Fibroblast of lung (primary cell): ENCODE measurements around the gene SUPT4H1.

Source experiments
- EZH2 ChIP-seq: IDR thresholded peaks from 2 replicates; pipeline ENCODE4 v1.5.1; 2012; ENCODE audit warnings: low read length, control low read depth, mild to moderate bottlenecking; ENCODE audit errors: missing control alignments
- TF ChIP-seq, protein P1 (sequence below), 2 donors: IDR thresholded peaks in 1 of 2; conservative IDR thresholded peaks in 1 of 2; 1 replicate in 1 of 2; 2 replicates in 1 of 2; pipeline ENCODE4 v1.5.1; 2011 to 2012; ENCODE audit warnings: low read length in 2 of 2, control low read depth in 1 of 2, inconsistent platforms in 1 of 2, low read depth in 1 of 2, mild to moderate bottlenecking in 1 of 2

DNA sequence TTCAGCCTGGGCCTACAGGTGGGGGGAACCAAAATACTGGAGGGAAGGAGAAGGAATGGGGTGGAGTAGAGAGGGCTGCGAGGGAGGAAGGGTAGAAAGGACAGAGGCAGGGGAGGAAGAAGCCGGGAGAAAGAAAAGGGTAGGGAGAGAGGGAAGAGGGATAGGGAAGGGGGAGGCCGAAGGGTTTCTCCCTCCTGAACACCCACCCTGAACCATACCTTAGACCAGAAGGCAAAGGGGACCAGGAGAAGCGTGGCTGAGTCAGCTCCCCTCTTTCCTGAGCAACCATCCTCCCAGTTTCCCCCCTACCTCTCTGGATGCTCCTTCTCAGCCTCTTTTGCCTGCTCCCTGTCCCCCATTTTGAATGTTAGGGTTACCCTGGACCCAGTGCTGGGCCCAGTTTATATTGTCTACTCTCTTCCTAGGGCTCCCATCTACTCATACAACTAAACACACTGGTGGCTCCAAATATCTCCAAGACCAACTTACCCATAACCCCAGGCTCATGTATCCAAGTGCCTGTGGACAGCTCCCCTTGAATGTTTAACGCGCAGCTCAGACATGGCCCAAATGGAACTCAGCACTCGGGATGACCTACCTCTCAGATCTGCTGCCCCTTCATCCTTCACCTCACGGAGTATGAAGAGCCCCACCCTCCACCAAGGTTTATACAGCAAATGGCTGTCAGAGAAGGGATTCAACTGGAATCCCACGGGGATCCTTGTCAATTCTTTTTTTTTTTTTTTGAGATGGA lies 31.3 kb downstream of the SUPT4H1 start:
- TF ChIP-seq, protein P1, sequence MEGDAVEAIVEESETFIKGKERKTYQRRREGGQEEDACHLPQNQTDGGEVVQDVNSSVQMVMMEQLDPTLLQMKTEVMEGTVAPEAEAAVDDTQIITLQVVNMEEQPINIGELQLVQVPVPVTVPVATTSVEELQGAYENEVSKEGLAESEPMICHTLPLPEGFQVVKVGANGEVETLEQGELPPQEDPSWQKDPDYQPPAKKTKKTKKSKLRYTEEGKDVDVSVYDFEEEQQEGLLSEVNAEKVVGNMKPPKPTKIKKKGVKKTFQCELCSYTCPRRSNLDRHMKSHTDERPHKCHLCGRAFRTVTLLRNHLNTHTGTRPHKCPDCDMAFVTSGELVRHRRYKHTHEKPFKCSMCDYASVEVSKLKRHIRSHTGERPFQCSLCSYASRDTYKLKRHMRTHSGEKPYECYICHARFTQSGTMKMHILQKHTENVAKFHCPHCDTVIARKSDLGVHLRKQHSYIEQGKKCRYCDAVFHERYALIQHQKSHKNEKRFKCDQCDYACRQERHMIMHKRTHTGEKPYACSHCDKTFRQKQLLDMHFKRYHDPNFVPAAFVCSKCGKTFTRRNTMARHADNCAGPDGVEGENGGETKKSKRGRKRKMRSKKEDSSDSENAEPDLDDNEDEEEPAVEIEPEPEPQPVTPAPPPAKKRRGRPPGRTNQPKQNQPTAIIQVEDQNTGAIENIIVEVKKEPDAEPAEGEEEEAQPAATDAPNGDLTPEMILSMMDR (conservative IDR thresholded peaks at IDR 0.05 in 1 of 2, IDR thresholded peaks at IDR 0.05 in 1 of 2; ENCODE audit: low read depth in 1 of 2, low read length in 2 of 2) = no peak
- TF ChIP-seq EZH2 = no peak
